HepG2 (cell line): ENCODE results near the gene PDXDC1.
"Not testable (repeated sequence)": the region's sequence is repeated elsewhere in the genome, so short reads cannot be mapped to it uniquely, and the experiment has no call there.

Experiments used
- CTCF ChIP-seq: sonication (generic); formaldehyde crosslinking; IDR thresholded peaks from 2 replicates; pipeline ENCODE4 v1.5.0; 2020; ENCODE audit warnings: mild to moderate bottlenecking, missing genetic modification reagents, moderate library complexity
- DPF2 ChIP-seq: sonication (generic); formaldehyde crosslinking; IDR thresholded peaks from 2 replicates; pipeline ENCODE4 v1.4.0; 2020; ENCODE audit warnings: mild to moderate bottlenecking, low read depth, missing genetic modification reagents, borderline replicate concordance
- EZH2 ChIP-seq: conservative IDR thresholded peaks from 2 replicates; pipeline ENCODE4 v1.6.1; 2012; ENCODE audit warnings: mild to moderate bottlenecking, low read depth, low read length, moderate library complexity
- HMG20B ChIP-seq: conservative IDR thresholded peaks from 2 replicates; pipeline ENCODE4 v1.6.1; 2016; ENCODE audit warnings: missing genetic modification reagents, missing compliant biosample characterization
- MXI1 ChIP-seq: IDR thresholded peaks from 3 replicates; pipeline ENCODE4 v1.6.1; 2012; ENCODE audit warnings: low read depth, low read length, inconsistent platforms, borderline replicate concordance
- NFE2 ChIP-seq: sonication (generic); formaldehyde crosslinking; IDR thresholded peaks from 2 replicates; pipeline ENCODE4 v1.4.0; 2020; ENCODE audit warnings: missing genetic modification reagents
- POLR2A ChIP-seq, 2 experiments: IDR thresholded peaks; 2 replicates each; pipeline ENCODE4 v1.6.1; 2011; ENCODE audit warnings: low read depth in 2 of 2, low read length in 2 of 2, mild to moderate bottlenecking in 1 of 2, moderate library complexity in 1 of 2; ENCODE audit not compliant: insufficient read depth in 1 of 2
- RARA ChIP-seq: IDR thresholded peaks from 2 replicates; pipeline ENCODE4 v1.6.1; 2016; ENCODE audit warnings: missing genetic modification reagents, missing compliant biosample characterization
- RBM22 ChIP-seq: fragments of 200-400 bp; formaldehyde crosslinking; optimal IDR thresholded peaks from 2 replicates; pipeline ENCODE3; 2017; ENCODE audit warnings: mild to moderate bottlenecking, low read length, moderate library complexity
- UBTF ChIP-seq: sonication (generic); formaldehyde crosslinking; IDR thresholded peaks from 2 replicates; pipeline ENCODE4 v1.4.0; 2020; ENCODE audit warnings: mild to moderate bottlenecking, missing genetic modification reagents
- ZNF101 ChIP-seq: sonication (generic); formaldehyde crosslinking; IDR thresholded peaks from 2 replicates; pipeline ENCODE4 v1.4.0; 2020; ENCODE audit warnings: mild to moderate bottlenecking, low read depth, missing genetic modification reagents, borderline replicate concordance
- ZNF24 ChIP-seq: fragments of 450-650 bp; IDR thresholded peaks from 2 replicates; pipeline ENCODE4 v1.6.1; 2017; ENCODE audit warnings: antibody characterized with exemption, mild to moderate bottlenecking

GRCh38 chr16:15029749-15030148 is 54.9 kb downstream of the PDXDC1 start:
- TF ChIP-seq HMG20B (CRISPR knock-in tag); CTCF (CRISPR knock-in tag); ZNF24; UBTF (CRISPR knock-in tag); MXI1; RARA; RBM22; ZNF101 (CRISPR knock-in tag); EZH2; POLR2A (IDR thresholded peaks at IDR 0.05; ENCODE audit: insufficient read depth in 1 of 2, low read depth in 2 of 2, low read length in 2 of 2); NFE2 (CRISPR knock-in tag); DPF2: not testable (repeated sequence)
